Endothelial cell of umbilical vein (primary cell): Measurements from ENCODE around the gene PTPRT. TPM values are rescaled to one million over a fixed set of nuclear protein-coding genes. Genes with fewer than 3 reads are reported as not detected.

ENCODE experiments used
- BruUV-seq: library from RNA; stranded (reverse); fragments of 400-500 nt; replicated peaks from 2 replicates; lab custom pipeline; 2021; lab: Mats Ljungman, UMichigan
- CTCF ChIA-PET: fragments of 300-600, 350-600 bp; sonication (Branson Sonifier 250); formaldehyde crosslinking; loops from one replicate; lab custom pipeline; 2021; ENCODE audit warnings: antibody characterized with exemption, inconsistent platforms; lab: Charles Lee
- POLR2A ChIA-PET: fragments of 300-600, 350-600 bp; sonication (Branson Sonifier 250); formaldehyde crosslinking; loops from one replicate; lab custom pipeline; 2021; ENCODE audit warnings: antibody characterized with exemption, inconsistent platforms; lab: Charles Lee
- DNase-seq: peaks from one replicate; pipeline ENCODE4 v3.0.0-alpha.2; 2011; ENCODE audit warnings: low read depth, low spot score
- FAIRE-seq: peaks from 2 replicates; lab custom pipeline; 2011; peaks lifted over from hg19 to GRCh38; lab: Jason Lieb, UNC
- H2AFZ ChIP-seq: 2 replicates; pipeline ENCODE4 v1.6.0; 2012; ENCODE audit warnings: low read depth, low read length, control low read depth, inconsistent platforms
- H3K27ac ChIP-seq: 2 replicates; pipeline ENCODE4 v1.5.1; 2011; ENCODE audit warnings: low read depth, mild to moderate bottlenecking, control low read depth, low read length, moderate library complexity; ENCODE audit not compliant: insufficient read depth
- H3K27me3 ChIP-seq, 2 experiments: 2 replicates each; pipeline versions ENCODE4 v1.6.0 to v1.6.1; 2011; ENCODE audit warnings: low read length in 2 of 2, mixed read lengths in 1 of 2; ENCODE audit not compliant: control insufficient read depth in 2 of 2, insufficient read depth in 2 of 2
- H3K36me3 ChIP-seq, 2 experiments: 2 replicates in 1 of 2; 3 replicates in 1 of 2; pipeline ENCODE4 v1.5.1; 2011; ENCODE audit warnings: low read length in 2 of 2, mild to moderate bottlenecking in 1 of 2, moderate library complexity in 1 of 2; ENCODE audit not compliant: control insufficient read depth in 2 of 2, insufficient read depth in 2 of 2; ENCODE audit errors: extremely low read depth in 1 of 2
- H3K4me1 ChIP-seq: 3 replicates; pipeline ENCODE4 v1.5.1; 2011; ENCODE audit warnings: mild to moderate bottlenecking, low read length; ENCODE audit not compliant: control insufficient read depth, insufficient read depth; ENCODE audit errors: extremely low read depth
- H3K4me2 ChIP-seq: 2 replicates; pipeline ENCODE4 v1.6.1; 2011; ENCODE audit warnings: low read length, control low read depth, mixed read lengths; ENCODE audit not compliant: insufficient read depth
- H3K4me3 ChIP-seq, 3 experiments: fragments of 200-600 bp in 1 of 3; sonication (generic), shearing (Covaris generic) in 1 of 3; replicated peaks in 1 of 3; 2 replicates each; pipeline ENCODE4 v1.5.1; 2011 to 2016; ENCODE audit warnings: control low read depth in 3 of 3, low read length in 3 of 3, mild to moderate bottlenecking in 2 of 3, inconsistent platforms in 1 of 3, low read depth in 1 of 3, moderate library complexity in 1 of 3; ENCODE audit not compliant: insufficient read depth in 1 of 3
- H3K79me2 ChIP-seq: 2 replicates; pipeline ENCODE4 v1.6.0; 2012; ENCODE audit warnings: low read length, inconsistent platforms; ENCODE audit not compliant: control insufficient read depth, insufficient read depth
- H3K9ac ChIP-seq: replicated peaks from 2 replicates; pipeline ENCODE3; 2011; ENCODE audit warnings: low read length, control low read depth; ENCODE audit not compliant: insufficient read depth; ENCODE audit errors: extremely low read depth
- H3K9me1 ChIP-seq: replicated peaks from 3 replicates; pipeline ENCODE4 v1.6.0; 2011; ENCODE audit warnings: mild to moderate bottlenecking, low read length; ENCODE audit not compliant: control insufficient read depth, insufficient read depth; ENCODE audit errors: extremely low read depth
- H3K9me3 ChIP-seq: replicated peaks from 2 replicates; pipeline ENCODE4 v1.5.1; 2012; ENCODE audit warnings: low read length, inconsistent platforms; ENCODE audit not compliant: control insufficient read depth, insufficient read depth
- H4K20me1 ChIP-seq: replicated peaks from 2 replicates; pipeline ENCODE3; 2011; ENCODE audit warnings: mild to moderate bottlenecking, low read length; ENCODE audit not compliant: control insufficient read depth, insufficient read depth; ENCODE audit errors: extremely low read depth
- EZH2 ChIP-seq: IDR thresholded peaks from 2 replicates; pipeline ENCODE4 v1.6.1; 2012; ENCODE audit warnings: borderline replicate concordance, low read depth, mild to moderate bottlenecking, moderate library complexity, low read length, inconsistent platforms; ENCODE audit not compliant: severe bottlenecking
- FOS ChIP-seq: IDR thresholded peaks from 2 replicates; pipeline ENCODE4 v1.6.1; 2011; ENCODE audit warnings: mild to moderate bottlenecking, low read length, moderate library complexity, borderline replicate concordance; ENCODE audit not compliant: insufficient read depth
- GATA2 ChIP-seq: IDR thresholded peaks from 2 replicates; pipeline ENCODE4 v1.7.0; 2011; ENCODE audit warnings: low read depth, mild to moderate bottlenecking, moderate library complexity, mixed read lengths, low read length; ENCODE audit not compliant: insufficient read length, insufficient read depth
- JUN ChIP-seq: IDR thresholded peaks from 2 replicates; pipeline ENCODE4 v1.6.1; 2011; ENCODE audit warnings: borderline replicate concordance, low read depth; ENCODE audit not compliant: insufficient read length, insufficient read depth
- MAX ChIP-seq: IDR thresholded peaks from 2 replicates; pipeline ENCODE4 v1.6.1; 2011; ENCODE audit not compliant: insufficient read depth, insufficient read length
- MYC ChIP-seq: IDR thresholded peaks from one replicate; pipeline ENCODE4 v1.6.1; 2011; ENCODE audit warnings: mild to moderate bottlenecking, low read depth, low read length
- POLR2A ChIP-seq: IDR thresholded peaks from 2 replicates; pipeline ENCODE4 v1.6.1; 2012; ENCODE audit warnings: low read depth, mild to moderate bottlenecking, control low read depth, low read length
- POLR2AphosphoS5 ChIP-seq: IDR thresholded peaks from 2 replicates; pipeline ENCODE4 v1.6.1; 2012; ENCODE audit warnings: low read depth, mild to moderate bottlenecking, control low read depth, low read length, moderate library complexity; ENCODE audit not compliant: insufficient read depth
- dilution Hi-C: fragments of 300-500 bp; cut with MboI; formaldehyde crosslinking; loops from one replicate; pipeline ENCODE4 v1.15.0; 2019; ENCODE audit warnings: low sequenced_read_pairs; ENCODE audit not compliant: extremely low pct_ligation_motif_present
- intact Hi-C: fragments of 100-400 bp; cut with micrococcal nuclease; formaldehyde crosslinking; loops from one replicate; pipeline ENCODE4 v1.10.0; 2022
- polyA plus RNA-seq, 4 experiments: library from polyadenylated mRNA; depleted of rRNA in 3 of 4; stranded (reverse) in 3 of 4; unstranded in 1 of 4; fragments of >200 nt; gene quantifications; 2 replicates each; pipeline versions ENCODE4 v1.2.1 to v1.2.3, GENCODE V29; 2011 to 2012; ENCODE audit warnings: missing spikeins in 1 of 4
- total RNA-seq: library from RNA; stranded (reverse); gene quantifications from 2 replicates; pipeline ENCODE4 v1.2.3, GENCODE V29; 2021
- TF ChIP-seq, protein P1 (sequence below), 2 donors: IDR thresholded peaks; 1 replicate in 1 of 2; 2 replicates in 1 of 2; pipeline ENCODE4 v1.5.1; 2011; ENCODE audit warnings: low read length in 2 of 2, mild to moderate bottlenecking in 2 of 2, moderate library complexity in 2 of 2, control low read depth in 1 of 2, inconsistent platforms in 1 of 2, low read depth in 1 of 2; ENCODE audit not compliant: insufficient read depth in 1 of 2; ENCODE audit errors: extremely low read depth in 1 of 2

Gene PTPRT
- total and polyA plus RNA-seq, 2 donors (not counting 3 experiments of a cell fraction or from before 2014, with no cell fraction given): not detected

GRCh38 chr20:42340368-42340767 lies 849.3 kb downstream of the PTPRT start:
- Histone ChIP-seq H3K4me3 (no peak overlapping the region), H3K9ac (no peak overlapping the region), H2AFZ (no peak overlapping the region), H3K4me1 (no peaks in the 10 kb centered on the region), H3K27me3 (no peaks in the 10 kb centered on the region), H3K27ac (no peak overlapping the region), H3K9me1 (no peaks in the 10 kb centered on the region), H3K36me3 (no peaks in the 10 kb centered on the region), H3K4me2 (no peak overlapping the region), H4K20me1 (no peaks in the 10 kb centered on the region), H3K9me3 (peaks cover 6% of the 10 kb centered on the region), H3K79me2 (no peaks in the 10 kb centered on the region)
- DNase-seq (no peak), FAIRE-seq (no peak)
- dilution Hi-C loops: no loop called here
- no TSS peak for BruUV-seq
- TF ChIP-seq EZH2 (no peak), MAX (no peak), GATA2 (no peak), POLR2A (no peak), JUN (no peak), FOS (no peak), MYC (no peak), POLR2AphosphoS5 (no peak)
- TF ChIP-seq, protein P1, sequence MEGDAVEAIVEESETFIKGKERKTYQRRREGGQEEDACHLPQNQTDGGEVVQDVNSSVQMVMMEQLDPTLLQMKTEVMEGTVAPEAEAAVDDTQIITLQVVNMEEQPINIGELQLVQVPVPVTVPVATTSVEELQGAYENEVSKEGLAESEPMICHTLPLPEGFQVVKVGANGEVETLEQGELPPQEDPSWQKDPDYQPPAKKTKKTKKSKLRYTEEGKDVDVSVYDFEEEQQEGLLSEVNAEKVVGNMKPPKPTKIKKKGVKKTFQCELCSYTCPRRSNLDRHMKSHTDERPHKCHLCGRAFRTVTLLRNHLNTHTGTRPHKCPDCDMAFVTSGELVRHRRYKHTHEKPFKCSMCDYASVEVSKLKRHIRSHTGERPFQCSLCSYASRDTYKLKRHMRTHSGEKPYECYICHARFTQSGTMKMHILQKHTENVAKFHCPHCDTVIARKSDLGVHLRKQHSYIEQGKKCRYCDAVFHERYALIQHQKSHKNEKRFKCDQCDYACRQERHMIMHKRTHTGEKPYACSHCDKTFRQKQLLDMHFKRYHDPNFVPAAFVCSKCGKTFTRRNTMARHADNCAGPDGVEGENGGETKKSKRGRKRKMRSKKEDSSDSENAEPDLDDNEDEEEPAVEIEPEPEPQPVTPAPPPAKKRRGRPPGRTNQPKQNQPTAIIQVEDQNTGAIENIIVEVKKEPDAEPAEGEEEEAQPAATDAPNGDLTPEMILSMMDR (IDR thresholded peaks at IDR 0.05; ENCODE audit: extremely low read depth in 1 of 2, insufficient read depth in 1 of 2, low read depth in 1 of 2, low read length in 2 of 2): no peak
- intact Hi-C loops: no loop called here
- ChIA-PET CTCF (no interaction called here), POLR2A (no interaction called here)
